GM19395 (cell line): ENCODE results near the gene CASP3.
"Not testable (repeated sequence)": the region's sequence is repeated elsewhere in the genome, so short reads cannot be mapped to it uniquely, and the experiment has no call there.

Experiments used
- ATAC-seq: cut with Tn5 transposase; IDR thresholded peaks from one replicate; pipeline ENCODE4 v1.9.1; 2021; ENCODE audit warnings: mild to moderate bottlenecking, moderate library complexity; ENCODE audit not compliant: unreplicated experiment

The CASP3 gene

DNA sequence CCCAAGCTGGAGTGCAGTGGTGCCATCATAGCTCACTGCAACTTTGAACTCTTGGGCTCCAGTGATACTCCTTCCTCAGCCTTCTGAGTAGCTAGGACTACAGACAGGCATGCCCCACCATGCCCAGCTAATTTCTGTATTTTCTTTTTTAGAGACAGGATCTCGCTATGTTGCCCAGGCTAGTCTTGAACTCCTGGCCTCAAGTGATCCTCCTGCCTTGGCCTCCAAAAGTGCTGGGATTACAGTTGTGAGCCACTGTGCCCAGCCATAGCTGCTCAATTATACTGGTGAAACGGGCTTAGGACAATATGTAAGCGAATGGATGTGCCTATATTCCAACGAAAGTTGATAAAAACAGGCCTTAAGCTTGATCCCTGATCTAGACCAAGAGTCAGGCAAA is 13.1 kb downstream of the CASP3 start:
- no peak for ATAC-seq

DNA sequence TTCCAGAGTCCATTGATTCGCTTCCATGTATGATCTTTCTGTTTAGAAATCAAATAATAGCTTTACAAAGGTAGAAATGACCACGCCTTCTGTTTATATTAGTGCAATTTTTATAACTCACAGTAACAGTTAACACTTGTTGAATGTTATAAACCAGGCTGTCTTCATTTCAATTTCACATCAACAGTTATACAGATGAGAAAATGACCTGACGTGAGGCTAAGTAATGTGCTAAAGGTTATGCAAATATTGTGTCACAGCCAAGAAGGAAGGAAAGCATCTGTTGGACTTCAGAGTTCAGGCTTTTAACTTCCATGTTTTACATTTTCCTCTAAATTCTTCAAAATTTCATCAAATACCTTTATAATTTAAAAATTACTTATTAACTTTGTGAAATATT is 13.9 kb downstream of the CASP3 start:
- no peak for ATAC-seq

DNA sequence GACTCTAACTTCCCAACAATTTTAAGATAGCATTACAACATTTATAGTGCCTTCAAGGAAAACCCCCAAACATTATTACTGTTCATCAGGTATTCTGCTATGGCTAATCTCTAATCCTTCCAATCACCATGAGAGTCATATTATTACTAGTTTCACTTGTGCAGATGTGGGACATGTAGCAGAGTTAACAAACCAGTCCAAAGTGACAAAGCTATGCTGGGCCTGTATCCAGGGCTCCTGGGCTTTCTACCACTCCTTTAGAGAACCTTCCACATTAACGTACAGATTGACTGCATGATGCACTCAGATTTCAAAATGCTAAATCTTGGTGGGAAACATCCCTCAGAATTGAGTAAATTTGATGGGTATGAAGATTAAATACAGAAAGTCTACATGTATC is 16.4 kb downstream of the CASP3 start:
- no peak for ATAC-seq

DNA sequence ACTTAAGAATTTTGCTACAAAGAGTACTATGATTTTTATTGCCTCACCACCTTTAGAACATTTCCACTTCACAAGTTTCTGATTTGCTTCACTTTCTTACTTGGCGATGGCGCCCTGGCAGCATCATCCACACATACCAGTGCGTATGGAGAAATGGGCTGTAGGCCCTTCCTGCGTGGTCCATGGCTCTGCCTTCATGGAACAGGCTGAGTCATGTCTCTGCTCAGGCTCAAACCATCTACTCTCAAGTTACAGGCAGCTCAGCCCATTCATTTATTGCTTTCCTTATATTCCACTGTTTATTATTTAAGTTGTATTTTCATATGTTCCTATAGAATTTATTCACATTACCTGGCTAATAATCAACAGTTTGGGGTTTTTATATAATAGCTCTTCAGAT is 21.1 kb downstream of the CASP3 start:
- ATAC-seq = no peak

DNA sequence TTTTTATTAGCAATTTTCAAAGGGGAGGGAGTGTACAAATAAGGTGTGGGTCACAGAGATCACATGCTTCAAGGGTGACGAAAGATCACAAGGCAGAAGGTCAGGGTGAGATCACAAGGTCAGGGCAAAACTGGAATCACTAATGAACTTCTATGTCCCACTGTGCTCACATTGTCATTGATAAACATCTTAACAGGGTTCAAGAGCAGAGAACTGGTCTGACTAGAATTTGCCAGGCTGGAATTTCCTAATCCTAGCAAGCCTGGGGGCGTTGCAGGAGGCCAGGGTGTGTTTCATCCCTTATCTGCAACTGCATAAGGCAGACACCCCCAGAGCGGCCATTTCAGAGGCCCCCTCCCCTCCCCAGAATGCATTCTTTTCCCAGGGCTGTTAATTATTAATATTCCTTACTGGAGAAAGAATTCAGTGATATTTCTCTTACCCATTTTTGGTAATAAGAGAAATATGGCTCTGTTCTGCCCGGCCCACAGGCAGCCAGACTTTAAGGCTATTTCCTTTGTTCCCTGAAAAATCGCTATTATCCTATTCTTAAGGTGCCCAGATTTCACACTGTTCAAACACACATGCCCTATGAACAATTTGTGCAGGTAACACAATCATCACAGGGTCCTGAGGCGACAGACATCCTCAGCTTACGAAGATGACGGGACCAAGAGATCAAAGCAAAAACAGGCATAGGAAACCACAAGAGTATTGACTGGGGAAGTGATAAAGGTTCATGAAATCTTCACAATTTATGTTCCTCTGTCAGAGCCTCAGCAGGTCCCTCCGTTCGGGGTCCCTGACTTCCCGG is 23.3 kb downstream of the CASP3 start:
- ATAC-seq = not testable (repeated sequence)

DNA sequence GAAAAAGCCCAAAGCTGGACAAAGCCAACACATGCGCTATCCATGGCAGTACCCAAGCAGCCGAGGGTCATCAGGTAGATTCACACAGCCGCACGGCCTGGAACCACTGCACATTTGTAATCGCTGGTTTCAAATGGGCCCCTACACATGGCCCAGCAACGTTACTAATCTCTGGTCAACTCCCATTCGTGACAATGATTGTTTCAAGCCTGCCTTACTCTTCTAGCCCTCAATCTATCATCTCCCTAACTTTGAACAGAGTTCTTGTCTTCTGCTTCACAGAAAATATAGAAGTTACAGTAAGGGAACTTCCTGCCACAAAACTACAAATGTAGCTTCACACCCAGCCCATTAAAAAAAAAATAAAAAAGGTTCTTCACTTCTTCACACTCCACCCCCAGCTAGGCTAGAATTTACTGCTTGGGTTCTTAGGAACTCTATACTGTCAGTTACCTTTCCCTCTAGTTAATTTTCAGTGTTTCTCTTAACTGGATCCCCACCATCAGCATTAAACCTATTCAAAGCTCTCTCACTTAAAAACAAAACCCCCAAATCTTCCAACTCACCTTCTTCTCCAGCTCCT is 24.2 kb downstream of the CASP3 start:
- no peak for ATAC-seq

DNA sequence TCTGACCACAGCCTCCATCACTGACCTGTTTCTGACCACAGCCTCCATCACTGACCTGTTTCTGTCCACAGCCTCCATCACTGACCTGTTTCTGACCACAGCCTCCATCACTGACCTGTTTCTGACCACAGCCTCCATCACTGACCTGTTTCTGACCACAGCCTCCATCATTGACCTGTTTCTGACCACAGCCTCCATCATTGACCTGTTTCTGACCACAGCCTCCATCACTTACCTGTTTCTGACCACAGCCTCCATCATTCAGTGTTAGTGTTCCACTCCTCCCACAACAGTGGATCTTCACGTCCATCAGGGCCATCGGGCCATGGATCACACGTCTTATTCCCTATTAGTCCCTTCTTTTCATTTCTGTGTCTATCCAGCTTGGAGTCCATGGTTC is 24.7 kb downstream of the CASP3 start:
- not testable (repeated sequence) for ATAC-seq

DNA sequence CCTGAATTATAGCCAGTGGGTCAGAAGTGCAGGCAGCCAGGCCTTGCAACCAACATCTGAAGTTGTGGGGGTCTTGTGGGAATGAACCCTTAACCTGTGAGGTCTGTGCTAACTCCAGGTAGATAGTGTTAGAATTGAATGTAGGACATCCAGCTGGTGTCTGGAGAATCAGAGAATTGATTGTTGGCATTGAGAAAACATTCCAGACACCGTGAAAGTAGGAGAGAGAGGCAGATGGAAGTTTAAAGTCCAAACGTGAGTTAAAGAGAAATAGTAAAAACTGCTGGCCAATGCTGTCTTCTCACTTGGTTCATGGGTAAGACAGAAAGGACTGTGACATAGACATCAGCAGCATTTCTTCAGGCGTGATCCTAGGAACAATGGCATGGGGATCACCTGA is 27.7 kb downstream of the CASP3 start:
- ATAC-seq = no peak

DNA sequence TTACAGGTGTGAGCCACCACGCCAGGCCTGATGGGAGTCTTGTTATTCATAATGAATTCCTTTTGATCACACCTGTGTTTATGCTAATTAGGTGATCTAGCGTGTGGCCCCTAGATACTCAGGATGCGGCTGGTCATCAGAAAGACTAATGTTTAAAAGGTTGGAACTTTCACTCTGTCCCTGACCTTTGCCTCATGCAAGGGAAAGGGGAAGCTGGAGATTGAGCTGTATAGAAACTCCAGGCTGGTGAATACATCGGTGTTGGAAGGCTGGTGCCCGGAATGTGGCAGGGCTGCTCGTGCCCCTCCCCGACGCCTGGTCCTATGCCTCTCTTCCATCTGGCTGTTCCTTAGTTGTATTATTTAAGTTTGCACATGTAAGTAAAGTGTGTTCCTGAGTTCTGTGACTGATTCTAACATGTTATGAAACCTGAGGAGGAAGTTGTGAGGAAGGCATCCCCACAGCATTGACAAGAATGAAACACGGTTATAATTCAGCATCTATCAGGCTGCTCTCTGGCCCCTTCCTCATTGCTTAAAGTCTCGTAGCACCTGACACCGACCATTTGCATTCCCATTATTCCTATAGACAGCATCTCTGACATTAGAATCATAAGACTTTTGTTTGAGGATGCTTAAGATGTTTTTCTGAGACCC is 28.9 kb downstream of the CASP3 start:
- no peak for ATAC-seq

DNA sequence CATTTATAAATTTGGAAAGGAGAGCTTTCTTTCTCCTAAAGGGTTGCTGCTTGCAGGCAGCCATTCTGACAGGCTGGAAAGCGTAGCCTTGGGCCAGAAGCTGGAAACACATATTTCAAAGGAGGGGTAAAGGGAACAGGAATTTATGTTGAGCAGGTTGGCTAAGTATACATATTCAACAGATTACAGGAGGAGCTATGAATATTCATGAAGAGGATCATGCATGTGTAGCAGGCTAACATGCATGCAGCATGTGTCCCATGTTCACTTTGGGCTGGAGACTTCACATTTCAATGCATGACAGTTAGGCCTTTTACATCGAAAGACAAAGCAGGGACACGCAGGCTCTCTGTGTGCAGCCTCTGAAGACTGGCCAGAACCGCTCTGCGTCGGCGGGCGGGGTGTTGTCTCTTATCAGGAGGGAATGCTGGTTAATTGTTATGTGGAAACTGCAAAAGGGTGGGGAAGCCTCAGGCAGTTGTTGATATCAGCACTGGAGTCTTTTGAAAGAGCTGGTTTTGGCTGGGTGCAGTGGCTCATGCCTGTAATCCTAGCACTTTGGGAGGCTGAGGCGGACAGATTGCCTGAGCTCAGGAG is 31.5 kb downstream of the CASP3 start:
- no peak for ATAC-seq

DNA sequence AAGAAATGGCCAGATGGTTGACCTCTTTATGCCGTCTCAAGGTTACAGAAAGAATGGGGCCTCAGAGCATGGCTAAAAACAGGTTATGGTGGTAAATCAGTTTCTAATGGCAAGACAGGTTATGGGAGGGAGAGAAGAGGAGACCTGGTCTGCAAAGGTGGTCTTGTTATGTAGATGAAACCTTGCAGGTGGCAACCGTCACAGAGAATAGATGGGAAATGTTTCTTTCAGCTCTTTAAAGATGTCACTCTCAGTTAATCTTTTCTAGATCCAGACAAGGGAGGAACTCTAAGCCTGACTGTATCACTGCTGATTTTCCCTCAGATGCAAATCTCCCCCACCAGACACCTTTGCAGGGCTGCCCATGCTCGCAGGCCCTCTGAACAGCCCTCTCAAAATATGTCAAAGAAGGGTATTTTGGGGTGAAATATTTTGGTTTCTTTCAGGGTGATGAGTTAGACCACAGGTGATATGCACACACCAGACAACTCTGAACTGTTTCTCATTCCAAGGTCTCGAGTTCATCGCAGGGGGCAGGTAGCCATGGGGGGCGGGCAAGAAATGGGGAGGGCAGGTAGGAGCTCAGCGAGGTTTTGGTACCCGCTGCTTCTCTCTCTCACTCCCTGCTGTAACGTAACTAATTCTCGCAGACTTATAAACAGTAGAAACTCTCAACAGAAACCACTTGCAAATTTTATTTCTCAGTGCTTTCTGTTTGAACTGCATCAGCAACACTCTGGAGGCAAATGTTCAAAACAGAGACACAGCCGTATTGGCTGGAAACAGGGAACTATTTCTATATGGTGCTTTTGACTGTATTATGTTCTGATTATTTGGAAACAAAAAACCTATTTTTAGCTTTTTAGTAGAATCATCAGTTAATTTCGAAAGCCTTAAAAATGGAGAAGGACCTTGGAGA is 32.4 kb downstream of the CASP3 start:
- peak; percentile 89 for ATAC-seq

DNA sequence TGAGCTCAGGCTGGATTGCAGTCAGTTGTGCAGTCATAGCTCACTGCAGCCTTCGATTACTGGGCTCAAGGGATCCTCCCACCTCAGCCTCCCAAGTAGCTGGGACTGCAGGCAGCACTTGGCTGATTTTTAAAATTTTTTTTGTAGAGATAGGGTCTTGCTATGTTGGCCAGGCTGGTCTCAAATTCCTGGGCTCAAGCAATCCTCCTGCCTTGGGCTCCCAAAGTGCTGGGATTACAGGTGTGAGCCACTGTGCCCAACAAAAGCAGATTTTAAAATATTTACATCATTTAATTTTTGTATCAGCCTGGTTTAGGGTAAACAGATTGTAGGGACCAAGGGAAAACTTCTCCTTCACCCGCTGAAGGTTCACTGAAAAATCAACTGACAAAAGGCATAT is 33.1 kb downstream of the CASP3 start:
- ATAC-seq = not testable (repeated sequence)

DNA sequence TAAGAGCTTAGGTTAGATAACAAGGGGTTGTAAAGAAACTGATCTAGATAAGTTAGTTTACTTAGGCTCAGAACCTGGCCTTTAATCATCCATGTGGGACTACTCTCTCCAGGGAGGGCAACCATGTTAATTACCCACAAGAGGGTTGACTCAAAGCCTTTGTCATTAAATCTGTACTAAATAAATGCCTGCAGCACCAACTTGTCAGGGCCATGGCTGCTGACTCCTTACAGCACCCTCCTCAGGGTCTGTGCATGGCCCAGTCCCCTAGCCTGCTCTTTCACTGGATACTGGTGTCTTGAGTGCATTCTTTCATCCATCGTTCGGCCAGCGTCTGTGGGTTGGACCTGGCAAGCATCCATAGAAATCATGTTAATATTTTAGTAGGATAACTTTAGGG is 34.7 kb downstream of the CASP3 start:
- no peak for ATAC-seq

DNA sequence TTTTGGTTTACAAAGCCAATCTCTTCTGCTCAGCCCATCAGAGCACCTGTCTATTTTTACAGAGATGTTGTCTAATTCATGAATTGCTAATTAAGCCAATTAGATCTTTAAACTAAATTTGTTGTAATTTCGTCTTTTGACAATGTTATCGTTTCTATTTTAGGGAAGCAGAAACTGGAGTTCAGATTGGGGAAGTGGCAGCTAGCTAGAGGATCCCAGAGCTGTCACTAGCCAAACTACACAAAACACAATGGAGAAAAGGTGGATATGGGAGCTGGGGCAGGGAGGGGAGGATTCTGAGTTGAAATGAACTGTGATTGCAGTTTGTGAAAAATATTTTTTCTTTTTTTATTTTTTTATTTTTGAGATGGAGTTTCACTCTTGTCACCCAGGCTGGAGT is 35.8 kb downstream of the CASP3 start:
- ATAC-seq = no peak

DNA sequence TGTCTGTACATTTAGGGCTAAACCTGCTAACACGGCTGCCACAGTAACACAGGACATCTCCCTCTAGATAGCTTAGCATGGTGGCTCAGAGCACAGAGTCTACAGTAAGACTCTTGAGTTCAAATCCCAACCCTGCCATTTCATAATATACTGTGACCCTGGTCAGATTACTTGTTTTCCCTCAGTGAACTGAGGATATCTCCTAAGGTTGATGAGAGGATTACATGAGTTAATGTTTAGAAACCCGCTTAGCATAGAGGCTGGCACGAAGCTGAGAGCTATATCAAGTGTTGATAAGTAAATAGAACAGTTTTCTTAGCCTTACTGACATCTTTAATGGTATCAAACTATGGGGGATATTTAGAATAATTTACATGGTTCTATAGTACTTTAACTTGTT is 37.2 kb downstream of the CASP3 start:
- no peak for ATAC-seq

DNA sequence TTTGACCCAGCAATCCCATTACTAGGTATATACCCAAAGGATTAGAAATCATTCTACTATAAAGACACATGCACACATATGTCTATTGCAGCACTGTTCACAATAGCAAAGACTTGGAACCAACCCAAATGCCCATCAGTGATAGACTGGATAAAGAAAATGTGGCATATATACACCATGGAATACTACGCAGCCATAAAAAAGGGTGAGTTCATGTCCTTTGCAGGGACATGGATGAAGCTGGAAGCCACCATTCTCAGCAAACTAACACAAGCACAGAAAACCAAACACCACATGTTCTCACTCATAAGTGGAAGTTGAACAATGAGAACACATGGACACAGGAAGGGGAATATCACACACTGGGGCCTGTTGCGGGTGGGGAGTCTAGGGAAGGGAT is 41.8 kb downstream of the CASP3 start:
- not testable (repeated sequence) for ATAC-seq

DNA sequence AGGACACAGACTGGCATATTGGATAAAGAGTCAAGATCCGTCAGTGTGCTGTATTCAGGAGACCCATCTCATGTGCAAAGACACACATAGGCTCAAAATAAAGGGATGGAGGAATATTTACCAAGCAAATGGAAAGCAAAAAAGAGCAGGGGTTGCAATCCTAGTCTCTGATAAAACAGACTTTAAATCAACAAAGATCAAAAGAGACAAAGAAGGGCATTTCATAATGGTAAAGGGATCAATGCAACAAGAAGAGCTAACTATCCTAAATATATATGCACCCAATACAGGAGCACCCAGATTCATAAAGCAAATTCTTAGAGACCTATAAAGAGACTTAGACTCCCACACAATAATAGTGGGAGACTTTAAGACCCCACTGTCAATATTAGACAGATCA is 46.4 kb downstream of the CASP3 start:
- not testable (repeated sequence) for ATAC-seq

DNA sequence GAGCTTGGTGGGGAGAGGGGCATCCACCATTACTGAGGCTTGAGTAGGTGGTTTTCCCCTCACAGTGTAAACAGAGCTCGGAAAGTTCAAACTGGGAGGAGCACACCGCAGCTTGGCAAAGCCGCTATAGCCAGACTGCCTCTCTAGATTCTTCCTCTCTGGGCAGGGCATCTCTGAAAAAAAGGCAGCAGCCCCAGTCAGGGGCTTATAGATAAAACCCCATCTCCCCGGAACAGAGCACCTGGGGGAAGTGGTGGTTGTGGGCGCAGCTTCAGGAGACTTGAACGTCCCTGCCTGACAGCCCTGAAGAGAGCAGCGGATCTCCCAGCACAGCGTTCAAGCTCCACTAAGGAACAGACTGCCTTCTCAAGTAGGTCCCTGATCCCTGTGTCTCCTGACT is 48.3 kb downstream of the CASP3 start:
- not testable (repeated sequence) for ATAC-seq

DNA sequence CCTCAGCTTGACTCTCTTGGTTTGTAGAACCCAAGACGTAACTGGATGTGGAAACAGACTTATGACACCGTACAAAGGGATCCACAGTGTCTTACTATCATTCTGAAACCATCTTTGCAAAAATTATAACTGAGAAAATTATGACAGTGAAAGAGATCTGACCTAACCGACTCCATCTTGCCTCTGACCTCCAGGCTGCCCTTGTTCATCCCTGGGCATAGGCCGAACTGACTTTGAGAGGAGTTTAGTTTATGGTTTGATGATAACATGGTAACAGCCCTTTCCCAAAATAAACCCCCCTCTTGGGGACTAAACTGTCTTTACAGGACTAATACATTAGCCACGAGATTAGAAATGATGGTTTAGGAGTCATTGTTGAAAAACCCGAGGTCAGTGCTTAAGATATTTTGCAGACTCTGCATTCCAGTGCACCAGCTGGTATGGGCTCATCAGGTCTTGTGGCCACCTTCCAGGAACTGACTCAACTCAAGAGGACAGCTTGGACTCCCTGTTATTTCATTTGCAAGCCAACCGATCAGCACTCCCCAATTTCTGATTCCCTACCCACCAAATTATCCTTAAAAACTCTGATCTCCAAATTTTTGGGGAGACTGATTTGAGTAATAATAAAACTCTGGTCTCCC is 49.6 kb downstream of the CASP3 start:
- ATAC-seq = no peak

DNA sequence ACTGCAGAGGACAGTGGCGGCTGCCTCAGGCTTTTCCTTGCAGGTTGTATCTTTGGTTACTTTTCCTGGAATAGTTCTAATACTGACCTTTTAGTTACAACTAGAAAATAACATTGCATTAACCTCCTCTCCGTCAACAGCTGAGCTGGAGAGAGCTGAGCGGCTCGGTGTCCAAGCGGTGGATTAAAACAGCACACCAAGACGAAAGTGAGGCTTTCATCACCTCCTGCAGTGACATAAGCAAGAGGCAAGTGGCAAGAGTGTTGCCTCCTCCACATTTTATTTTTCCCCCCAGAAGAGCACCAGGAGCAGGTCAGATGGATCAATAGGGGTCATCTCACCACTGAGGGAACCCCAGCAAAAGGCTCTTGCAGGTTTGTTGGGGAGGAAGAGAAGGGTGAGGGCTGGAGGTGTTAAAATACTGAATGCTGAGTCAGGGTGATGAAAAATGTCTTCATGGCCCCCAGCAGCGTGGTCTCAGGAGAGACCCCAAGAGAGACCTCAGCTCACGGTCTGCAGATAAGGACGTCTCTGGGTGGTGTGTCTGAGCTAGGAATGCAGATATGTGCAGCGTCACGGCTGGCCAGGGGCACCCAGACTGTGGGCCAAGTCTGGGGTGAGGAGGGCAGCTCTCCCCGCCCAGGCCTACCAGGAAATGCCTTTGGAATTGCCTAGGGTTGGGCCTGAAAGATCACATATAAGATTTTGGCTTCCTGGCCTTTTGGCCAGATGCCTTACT is 50.3 kb downstream of the CASP3 start:
- no peak for ATAC-seq
